Epithelial cell of umbilical artery (primary cell): ENCODE results near the gene KLK1. TPM values are rescaled to one million over a fixed set of nuclear protein-coding genes. Genes with fewer than 3 reads are reported as not detected.

Source experiments
- total RNA-seq: library from RNA; depleted of rRNA; stranded (reverse); fragments of >200 nt; gene quantifications from 2 replicates; pipeline ENCODE4 v1.2.3, GENCODE V29; 2014

Gene KLK1
- not detected in 2 replicates for total RNA-seq

GRCh38 chr19:50823389-50824042 lies at the start of gene KLK1:
KLK1 (minus strand) TSS chr19:50823787; CDS start chr19:50823748, 39 bp downstream.

GRCh38 chr19:50873056-50873455 lies 49.5 kb upstream of the KLK1 start, which contains the start of gene KLK2:
KLK2 (plus strand) TSS chr19:50873439; CDS start chr19:50873474, 35 bp downstream.

GRCh38 chr19:50854636-50855410 lies 31.2 kb upstream of the KLK1 start, which contains the start of gene KLK3:
KLK3 (plus strand) TSS chr19:50854915; CDS start chr19:50854956, 41 bp downstream.

GRCh38 chr19:50833117-50833801 lies 9.7 kb upstream of the KLK1 start, which contains the start of gene KLK15:
KLK15 (minus strand) TSS chr19:50833574; CDS start chr19:50831492, 2,082 bp downstream.

GRCh38 chr19:50790396-50790795 lies 33.2 kb downstream of the KLK1 start, which contains the start of gene ACP4:
ACP4 (plus strand) TSS chr19:50790415; CDS start chr19:50790415, 0 bp downstream.

GRCh38 chr19:50770164-50770563 lies 53.4 kb downstream of the KLK1 start, which contains the start of gene GPR32:
GPR32 (plus strand) TSS chr19:50770464; CDS start chr19:50770601, 137 bp downstream.

Other genes with a start within 250 kb of the KLK1 start
- gene SYT3, start 183.9 kb downstream of the KLK1 start, total RNA-seq = under 0.01 and 0.15 TPM in 2 replicates
- gene C19orf81, start 174.3 kb downstream of the KLK1 start, total RNA-seq = 2.7 TPM in 1 of 2 replicates, not detected in the other
- 0.97 and 1.8 TPM in 2 replicates for gene SHANK1, start 104.0 kb downstream of the KLK1 start, total RNA-seq
- 22.4 and 27.4 TPM in 2 replicates for gene CLEC11A, start 100.4 kb downstream of the KLK1 start, total RNA-seq
- not detected in 2 replicates for gene GPR32, start 53.3 kb downstream of the KLK1 start, total RNA-seq
- gene ACP4, start 33.4 kb downstream of the KLK1 start, total RNA-seq = not detected in 2 replicates
- gene KLK15, start 9.8 kb upstream of the KLK1 start, total RNA-seq = not detected in 2 replicates
- not detected in 2 replicates for gene KLK3, start 31.1 kb upstream of the KLK1 start, total RNA-seq
- gene KLK2, start 49.7 kb upstream of the KLK1 start, total RNA-seq = not detected in 2 replicates
- not detected in 2 replicates for gene KLK4, start 87.6 kb upstream of the KLK1 start, total RNA-seq
- gene KLK5, start 129.3 kb upstream of the KLK1 start, total RNA-seq = not detected in 2 replicates
- gene KLK6, start 145.8 kb upstream of the KLK1 start, total RNA-seq = 0.32 TPM in 1 of 2 replicates, not detected in the other
- gene KLK7, start 160.1 kb upstream of the KLK1 start, total RNA-seq = not detected in 2 replicates
- gene KLK8, start 177.8 kb upstream of the KLK1 start, total RNA-seq = not detected in 2 replicates
- gene KLK10, start 195.9 kb upstream of the KLK1 start, total RNA-seq = not detected in 2 replicates
- not detected in 2 replicates for gene KLK11, start 202.8 kb upstream of the KLK1 start, total RNA-seq
- gene KLK12, start 211.2 kb upstream of the KLK1 start, total RNA-seq = not detected in 2 replicates
- gene KLK13, start 241.3 kb upstream of the KLK1 start, total RNA-seq = not detected in 2 replicates